Measurements from ENCODE around the gene HYAL3. TPM values are rescaled to one million over a fixed set of nuclear protein-coding genes. Genes with fewer than 3 reads are reported as not detected.
A peak's percentile ranks its signal among the peaks of the same experiment; 100 is the strongest.

The HYAL3 gene
- total and polyA plus RNA-seq, 5 experiments from 2014 or later, result 2.5 to 4.7 (median 3.2) TPM

- H3K27me3 Mint-ChIP-seq, result no peaks in the 10 kb centered on the region
- ATAC-seq (no peak), DNase-seq (no peak)
- H3K4me3 Mint-ChIP-seq, result peak overlapping the region; percentile 86 to 98 (median 94)
- H3K27ac Mint-ChIP-seq, result peak overlapping the region; percentile 94 to 99 (median 96)
- peaks cover 0 to 3% (median 0%) of the 10 kb centered on the region in 3 donors for H3K36me3 Mint-ChIP-seq
- H3K4me1 Mint-ChIP-seq, result peaks cover 27 to 72% (median 66%) of the 10 kb centered on the region in 4 donors
- POLR2A ChIA-PET, result interaction anchor here (1.7 to 14.5 kb wide), 8 partner anchors 8 to 47 kb away, joined by 6 to 318 read pairs (median 32); partner anchors contain the start of genes CYB561D2, HYAL2, HYAL3 and IFRD2
- no peaks in the 10 kb centered on the region for H3K9me3 Mint-ChIP-seq
These were observed 40.4 kb upstream of the HYAL3 start for GRCh38 chr3:50339485-50340146.

- ATAC-seq (no peak), DNase-seq (no peak)
- Mint-ChIP-seq H3K27me3 (no peaks in the 10 kb centered on the region), H3K36me3 (peaks cover 0 to 7% (median 0%) of the 10 kb centered on the region in 3 donors), H3K9me3 (no peaks in the 10 kb centered on the region), H3K4me3 (peak overlapping the region; percentile 86 to 98 (median 94)), H3K27ac (peak overlapping the region; percentile 94 to 99 (median 96)), H3K4me1 (peaks cover 30 to 75% (median 72%) of the 10 kb centered on the region in 4 donors)
- POLR2A ChIA-PET, result interaction anchor here (0.7 to 14.5 kb wide), 8 partner anchors 11 to 314 kb away, joined by 3 to 318 read pairs (median 46); partner anchors contain the start of genes CYB561D2, HYAL2, HYAL3 and NAA80
These were observed 39.8 kb upstream of the HYAL3 start for GRCh38 chr3:50338965-50339364.

- POLR2A ChIA-PET, result interaction anchor here (0.6 to 14.5 kb wide), 27 partner anchors 8 to 1048 kb away, joined by 3 to 318 read pairs (median 5); partner anchors contain the start of genes C3orf18, CISH, CYB561D2 and GNAI2
- no peaks in the 10 kb centered on the region for H3K27me3 Mint-ChIP-seq
- ATAC-seq, result peak; percentile 77 to 78
- H3K4me3 Mint-ChIP-seq, result peak overlapping the region; percentile 86 to 98 (median 94)
- peak overlapping the region; percentile 94 to 99 (median 96) for H3K27ac Mint-ChIP-seq
- H3K36me3 Mint-ChIP-seq, result peaks cover 0 to 12% (median 0%) of the 10 kb centered on the region in 3 donors
- no peaks in the 10 kb centered on the region for H3K9me3 Mint-ChIP-seq
- H3K4me1 Mint-ChIP-seq, result peaks cover 34 to 79% (median 74%) of the 10 kb centered on the region in 4 donors
- DNase-seq, result peak; percentile 84 to 98 (median 92)
These were observed 38.1 kb upstream of the HYAL3 start for GRCh38 chr3:50337175-50337861.

- H3K9me3 Mint-ChIP-seq, result no peaks in the 10 kb centered on the region
- H3K4me1 Mint-ChIP-seq, result peaks cover 34 to 77% (median 72%) of the 10 kb centered on the region in 4 donors
- no peaks in the 10 kb centered on the region for H3K27me3 Mint-ChIP-seq
- ATAC-seq, result peak; percentile 41 to 43
- peak overlapping the region; percentile 86 to 98 (median 94) for H3K4me3 Mint-ChIP-seq
- POLR2A ChIA-PET, result interaction anchor here (0.6 to 14.5 kb wide), 29 partner anchors 9 to 1049 kb away, joined by 3 to 318 read pairs (median 4); partner anchors contain the start of genes C3orf18, CISH, CYB561D2 and GNAI2
- peak overlapping the region; percentile 83 to 99 (median 96) for H3K27ac Mint-ChIP-seq
- peak in 1 of 10 donors; percentile 44 for DNase-seq
- H3K36me3 Mint-ChIP-seq, result peaks cover 0 to 17% (median 0%) of the 10 kb centered on the region in 3 donors
These were observed 37.4 kb upstream of the HYAL3 start for GRCh38 chr3:50336452-50337174.

GRCh38 chr3:50334339-50335075 lies 35.3 kb upstream of the HYAL3 start:
- peaks cover 0 to 37% (median 0%) of the 10 kb centered on the region in 3 donors for H3K36me3 Mint-ChIP-seq
- POLR2A ChIA-PET, result interaction anchor here (1.1 to 14.5 kb wide), 8 partner anchors 9 to 36 kb away, joined by 3 to 318 read pairs (median 3); partner anchors contain the start of genes CYB561D2 and NPRL2
- ATAC-seq (no peak), DNase-seq (no peak)
- H3K27me3 Mint-ChIP-seq, result no peaks in the 10 kb centered on the region
- peaks cover 31 to 61% (median 57%) of the 10 kb centered on the region in 4 donors for H3K4me1 Mint-ChIP-seq
- peak overlapping the region in 9 of 10 donors; percentile 87 to 97 (median 95) for H3K27ac Mint-ChIP-seq
- peak overlapping the region in 9 of 10 donors; percentile 21 to 77 (median 55) for H3K4me3 Mint-ChIP-seq
- no peaks in the 10 kb centered on the region for H3K9me3 Mint-ChIP-seq

- ATAC-seq, result no peak
- POLR2A ChIA-PET, result interaction anchor here (1.1 to 1.3 kb wide), 3 partner anchors 11 to 14 kb away, joined by 3 to 4 read pairs (median 3); no protein-coding TSS in a partner anchor
- no peaks in the 10 kb centered on the region for H3K9me3 Mint-ChIP-seq
- H3K4me1 Mint-ChIP-seq, result peaks cover 27 to 58% (median 51%) of the 10 kb centered on the region in 4 donors
- DNase-seq, result no peak
- peak overlapping the region; percentile 10 to 77 (median 48) for H3K4me3 Mint-ChIP-seq
- H3K27me3 Mint-ChIP-seq, result no peaks in the 10 kb centered on the region
- H3K27ac Mint-ChIP-seq, result peak overlapping the region; percentile 75 to 97 (median 93)
- peaks cover 0 to 38% (median 0%) of the 10 kb centered on the region in 3 donors for H3K36me3 Mint-ChIP-seq
These were observed 34.6 kb upstream of the HYAL3 start for GRCh38 chr3:50333744-50334328.

- peaks cover 0 to 39% (median 0%) of the 10 kb centered on the region in 3 donors for H3K36me3 Mint-ChIP-seq
- no peak overlapping the region for H3K4me3 Mint-ChIP-seq
- H3K4me1 Mint-ChIP-seq, result peaks cover 16 to 58% (median 48%) of the 10 kb centered on the region in 4 donors
These were observed 32.2 kb upstream of the HYAL3 start for GRCh38 chr3:50331364-50331907.

GRCh38 chr3:50330330-50330729 lies 31.1 kb upstream of the HYAL3 start:
- DNase-seq, result no peak
- H3K9me3 Mint-ChIP-seq, result no peaks in the 10 kb centered on the region
- POLR2A ChIA-PET, result interaction anchor here (0.5 to 2.5 kb wide), 2 partner anchors 11 to 104 kb away, joined by 4 to 14 read pairs; partner anchors contain the start of gene RASSF1
- peaks cover 0 to 39% (median 0%) of the 10 kb centered on the region in 3 donors for H3K36me3 Mint-ChIP-seq
- H3K27me3 Mint-ChIP-seq, result no peaks in the 10 kb centered on the region
- ATAC-seq, result no peak
- H3K4me1 Mint-ChIP-seq, result peaks cover 13 to 52% (median 42%) of the 10 kb centered on the region in 4 donors
- H3K27ac Mint-ChIP-seq, result peak overlapping the region in 3 of 10 donors; percentile 32 to 84 (median 49)
- H3K4me3 Mint-ChIP-seq, result peak overlapping the region in 1 of 10 donors; percentile 14

More at GRCh38 chr3:50331364-50331907, 32.2 kb upstream of the HYAL3 start:
- Mint-ChIP-seq H3K27me3 (no peaks in the 10 kb centered on the region), H3K27ac (peak overlapping the region in 4 of 10 donors; percentile 11 to 72 (median 26)), H3K9me3 (no peaks in the 10 kb centered on the region)
- no peak for ATAC-seq
- POLR2A ChIA-PET, result interaction anchor here (0.6 to 2.6 kb wide), 5 partner anchors 9 to 39 kb away, joined by 3 to 14 read pairs (median 4); partner anchors contain the start of genes CYB561D2, IFRD2, NPRL2 and RASSF1
- no peak for DNase-seq

GRCh38 chr3:50327943-50328691 lies 28.9 kb upstream of the HYAL3 start, which contains the start of gene TUSC2:
Gene TUSC2, minus strand, starts transcription at chr3:50328223. Its CDS starts 124 bp downstream, at chr3:50328099.
- H3K27me3 Mint-ChIP-seq, result no peaks in the 10 kb centered on the region
- peak within 1 kb of the TSS; percentile 85 to 97 (median 95) for H3K27ac Mint-ChIP-seq
- H3K36me3 Mint-ChIP-seq, result peaks cover 0 to 32% (median 0%) of the 10 kb centered on the region in 3 donors
- H3K4me1 Mint-ChIP-seq, result peaks cover 6 to 38% (median 34%) of the 10 kb centered on the region in 4 donors
- POLR2A ChIA-PET, result interaction anchor here (0.9 to 2.8 kb wide), 11 partner anchors 10 to 239 kb away, joined by 3 to 48 read pairs (median 9); partner anchors contain the start of genes C3orf18, CYB561D2, HYAL3 and IFRD2
- peak; percentile 89 to 97 (median 92) for DNase-seq
- peak; percentile 93 to 96 for ATAC-seq
- no peaks in the 10 kb centered on the region for H3K9me3 Mint-ChIP-seq
- peak within 1 kb of the TSS; percentile 84 to 97 (median 94) for H3K4me3 Mint-ChIP-seq

GRCh38 chr3:50327129-50327528 lies 27.9 kb upstream of the HYAL3 start:
- Mint-ChIP-seq H3K9me3 (no peaks in the 10 kb centered on the region), H3K36me3 (peaks cover 0 to 31% (median 0%) of the 10 kb centered on the region in 3 donors), H3K27me3 (no peaks in the 10 kb centered on the region), H3K27ac (peak overlapping the region in 9 of 10 donors; percentile 31 to 96 (median 89)), H3K4me3 (peak overlapping the region; percentile 69 to 97 (median 86)), H3K4me1 (peaks cover 6 to 40% (median 33%) of the 10 kb centered on the region in 4 donors)
- DNase-seq (no peak), ATAC-seq (no peak)
- POLR2A ChIA-PET, result interaction anchor here (0.9 to 2.8 kb wide), 10 partner anchors 9 to 240 kb away, joined by 3 to 48 read pairs (median 11); partner anchors contain the start of genes C3orf18, CYB561D2, HYAL3 and IFRD2

Data from naive thymus-derived CD8-positive, alpha-beta T cell (primary cell).